Osteoblast (primary cell): ENCODE data around the gene YPEL2. TPM values are rescaled to one million over a fixed set of nuclear protein-coding genes. Genes with fewer than 3 reads are reported as not detected.

Experiments
- DNase-seq: peaks from one replicate; pipeline ENCODE4 v3.0.0; 2011; ENCODE audit warnings: low spot score, mixed read lengths; ENCODE audit not compliant: insufficient read length; ENCODE audit errors: missing footprints
- H2AFZ ChIP-seq: 2 replicates; pipeline ENCODE4 v1.6.0; 2011; ENCODE audit warnings: mild to moderate bottlenecking, low read length
- H3K27ac ChIP-seq: 2 replicates; pipeline ENCODE4 v1.5.1; 2011; ENCODE audit warnings: mild to moderate bottlenecking, low read depth, low read length, moderate library complexity
- H3K27me3 ChIP-seq: 2 replicates; pipeline ENCODE4 v1.6.0; 2012; ENCODE audit warnings: mild to moderate bottlenecking, control low read depth, inconsistent platforms, low read length, moderate library complexity; ENCODE audit not compliant: insufficient read depth
- H3K36me3 ChIP-seq: 2 replicates; pipeline ENCODE4 v1.5.1; 2011; ENCODE audit warnings: mild to moderate bottlenecking, low read length, control low read depth, moderate library complexity; ENCODE audit not compliant: insufficient read depth
- H3K4me1 ChIP-seq: 2 replicates; pipeline ENCODE4 v1.5.1; 2011; ENCODE audit warnings: mild to moderate bottlenecking, low read length, control low read depth, moderate library complexity; ENCODE audit not compliant: insufficient read depth
- H3K4me2 ChIP-seq: 2 replicates; pipeline ENCODE4 v1.6.0; 2011; ENCODE audit warnings: mild to moderate bottlenecking, low read length; ENCODE audit not compliant: insufficient read depth
- H3K4me3 ChIP-seq: fragments of 200-600 bp; sonication (generic); 3 replicates; pipeline ENCODE4 v1.5.1; 2012; ENCODE audit warnings: mild to moderate bottlenecking, low read length, inconsistent platforms; ENCODE audit not compliant: insufficient read depth
- H3K79me2 ChIP-seq: 2 replicates; pipeline ENCODE4 v1.6.0; 2012; ENCODE audit warnings: mild to moderate bottlenecking, low read length, control low read depth, inconsistent platforms; ENCODE audit not compliant: insufficient read depth
- H3K9me3 ChIP-seq: 2 replicates; pipeline ENCODE4 v1.5.1; 2011; ENCODE audit warnings: low read depth, low read length, control low read depth
- H4K20me1 ChIP-seq: 2 replicates; pipeline ENCODE4 v1.6.0; 2012; ENCODE audit warnings: mild to moderate bottlenecking, low read length, control low read depth; ENCODE audit not compliant: insufficient read depth
- CTCF ChIP-seq: IDR thresholded peaks from 2 replicates; pipeline ENCODE4 v1.5.1; 2011; ENCODE audit warnings: mild to moderate bottlenecking, low read depth, low read length, moderate library complexity; ENCODE audit errors: extremely low read depth
- total RNA-seq: library from RNA; depleted of rRNA; stranded (reverse); fragments of >200 nt; gene quantifications from 2 replicates; pipeline ENCODE4 v1.2.3, GENCODE V29; 2012

YPEL2 gene
- total RNA-seq, 1 donor: 24.2 TPM

DNA sequence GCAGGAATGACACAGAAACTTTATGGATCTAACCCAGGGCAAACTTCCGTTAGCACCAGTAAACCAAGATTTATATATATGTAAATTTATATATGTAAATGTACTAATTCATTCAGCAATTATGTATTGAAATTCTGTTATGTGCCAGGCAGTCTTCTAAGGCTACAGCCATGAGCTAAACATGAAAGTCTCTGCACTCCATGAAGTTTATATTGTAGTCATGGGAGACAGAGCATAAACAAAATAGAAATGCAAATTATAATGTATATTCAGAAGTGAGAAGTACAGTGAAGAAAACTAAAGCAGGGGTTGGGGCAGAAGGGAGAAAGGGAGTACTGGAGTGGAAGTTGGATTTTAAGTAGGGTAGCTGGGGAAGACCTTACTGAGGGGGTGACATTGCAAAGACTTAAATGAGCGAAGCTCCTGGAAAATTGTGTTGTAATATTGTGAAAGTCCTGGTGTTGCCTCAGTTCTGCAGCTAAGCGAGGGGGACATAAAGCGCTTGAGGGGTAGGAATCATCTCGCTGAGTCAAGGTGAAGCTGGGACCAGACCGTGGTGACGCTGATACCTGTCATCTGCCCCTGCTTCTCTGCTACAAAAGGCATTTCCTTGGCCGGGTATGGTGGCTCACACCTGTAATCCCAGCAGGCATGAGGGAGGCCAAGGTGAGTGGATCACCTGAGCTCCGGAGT, 64.8 kb downstream of the YPEL2 start:
- no peak for DNase-seq
- Histone ChIP-seq H3K27ac (no peak overlapping the region), H2AFZ (no peak overlapping the region), H4K20me1 (no peaks in the 10 kb centered on the region), H3K4me3 (no peak overlapping the region), H3K36me3 (no peaks in the 10 kb centered on the region), H3K4me1 (no peaks in the 10 kb centered on the region), H3K27me3 (no peaks in the 10 kb centered on the region), H3K9me3 (no peaks in the 10 kb centered on the region), H3K4me2 (no peak overlapping the region), H3K79me2 (no peaks in the 10 kb centered on the region)
- no peak for TF ChIP-seq CTCF

GRCh38 chr17:59397316-59398073, 66.0 kb downstream of the YPEL2 start:
- no peak for TF ChIP-seq CTCF
- Histone ChIP-seq H2AFZ (no peak overlapping the region), H3K79me2 (no peaks in the 10 kb centered on the region), H3K4me1 (no peaks in the 10 kb centered on the region), H3K36me3 (no peaks in the 10 kb centered on the region), H3K9me3 (no peaks in the 10 kb centered on the region), H3K27me3 (no peaks in the 10 kb centered on the region), H3K4me3 (no peak overlapping the region), H3K27ac (no peak overlapping the region), H3K4me2 (no peak overlapping the region), H4K20me1 (no peaks in the 10 kb centered on the region)
- no peak for DNase-seq

- no peaks in the 10 kb centered on the region for H4K20me1 ChIP-seq
- no peak for TF ChIP-seq CTCF
- no peak for DNase-seq
- H3K36me3 ChIP-seq: no peaks in the 10 kb centered on the region
- no peaks in the 10 kb centered on the region for H3K4me1 ChIP-seq
- no peaks in the 10 kb centered on the region for H3K27me3 ChIP-seq
- no peak overlapping the region for H2AFZ ChIP-seq
- no peaks in the 10 kb centered on the region for H3K79me2 ChIP-seq
- H3K9me3 ChIP-seq: no peaks in the 10 kb centered on the region
- no peak overlapping the region for H3K4me2 ChIP-seq
- H3K4me3 ChIP-seq: no peak overlapping the region
- no peak overlapping the region for H3K27ac ChIP-seq
These were observed 68.5 kb downstream of the YPEL2 start for GRCh38 chr17:59399914-59400313.

DNA sequence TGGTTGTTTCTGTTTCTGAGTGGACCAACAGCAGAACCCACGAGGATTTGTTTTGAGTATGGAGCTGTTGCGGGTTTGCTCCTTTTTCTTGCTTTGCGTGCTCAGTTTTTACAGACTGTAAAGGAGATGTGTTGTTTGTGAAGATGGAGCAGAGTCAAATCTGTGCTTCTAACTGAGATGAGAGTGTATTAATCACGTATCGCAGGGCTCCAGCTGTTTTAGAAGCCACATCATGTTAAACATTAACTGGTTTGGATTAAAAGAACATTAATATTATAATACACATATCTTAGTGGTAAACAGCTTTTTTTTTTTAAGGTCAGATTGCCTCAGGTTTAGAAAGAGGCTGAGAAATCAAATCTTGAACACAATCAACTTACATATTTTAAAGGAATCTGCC, 69.4 kb downstream of the YPEL2 start:
- Histone ChIP-seq H3K36me3 (no peaks in the 10 kb centered on the region), H2AFZ (no peak overlapping the region), H3K4me3 (no peak overlapping the region), H3K27ac (no peak overlapping the region), H3K9me3 (no peaks in the 10 kb centered on the region), H3K4me2 (no peak overlapping the region), H4K20me1 (no peaks in the 10 kb centered on the region), H3K4me1 (no peaks in the 10 kb centered on the region), H3K79me2 (no peaks in the 10 kb centered on the region), H3K27me3 (no peaks in the 10 kb centered on the region)
- no peak for TF ChIP-seq CTCF
- DNase-seq: no peak
